Liver (tissue), 9 donors: ENCODE data around the gene KRT14. TPM values are rescaled to one million over a fixed set of nuclear protein-coding genes. Genes with fewer than 3 reads are reported as not detected.

ENCODE experiments used
- DNase-seq: peaks from one replicate; pipeline ENCODE4 v3.0.0-alpha.2; 2017; ENCODE audit warnings: low spot score
- H3K27ac ChIP-seq, 2 donors: one replicate each; pipeline ENCODE4 v1.7.0; 2013; ENCODE audit warnings: inconsistent platforms in 2 of 2, low read length in 2 of 2, control low read depth in 1 of 2, low read depth in 1 of 2, mild to moderate bottlenecking in 1 of 2
- H3K27me3 ChIP-seq, 4 donors: one replicate each; pipeline versions ENCODE4 v1.6.1 to v1.7.0; 2013; ENCODE audit warnings: low read length in 3 of 4, inconsistent platforms in 1 of 4, mild to moderate bottlenecking in 1 of 4, moderate library complexity in 1 of 4; ENCODE audit not compliant: control insufficient read depth in 4 of 4, insufficient read depth in 4 of 4
- H3K36me3 ChIP-seq, 4 donors: one replicate each; pipeline versions ENCODE4 v1.6.1 to v1.7.0; 2013; ENCODE audit warnings: low read length in 3 of 4, mild to moderate bottlenecking in 3 of 4, low read depth in 1 of 4, moderate library complexity in 1 of 4; ENCODE audit not compliant: control insufficient read depth in 4 of 4, insufficient read depth in 3 of 4
- H3K4me1 ChIP-seq, 4 donors: one replicate each; pipeline versions ENCODE4 v1.6.1 to v1.7.0; 2013; ENCODE audit warnings: low read length in 3 of 4, mild to moderate bottlenecking in 3 of 4, moderate library complexity in 1 of 4; ENCODE audit not compliant: control insufficient read depth in 4 of 4, insufficient read depth in 4 of 4
- H3K4me3 ChIP-seq, 3 donors: one replicate each; pipeline versions ENCODE4 v1.6.1 to v1.7.0; 2013; ENCODE audit warnings: low read length in 3 of 3, control low read depth in 1 of 3, low read depth in 1 of 3, mild to moderate bottlenecking in 1 of 3
- H3K9ac ChIP-seq, 2 donors: one replicate each; pipeline ENCODE4 v1.7.0; 2013; ENCODE audit warnings: low read length in 2 of 2, mild to moderate bottlenecking in 2 of 2, moderate library complexity in 2 of 2, control low read depth in 1 of 2, low read depth in 1 of 2
- H3K9me3 ChIP-seq, 4 donors: one replicate each; pipeline versions ENCODE4 v1.6.1 to v1.7.0; 2013; ENCODE audit warnings: low read length in 3 of 4; ENCODE audit not compliant: control insufficient read depth in 4 of 4
- EGR1 ChIP-seq, 2 donors: IDR thresholded peaks; 2 replicates each; pipeline ENCODE4 v1.6.1; 2016 to 2018; ENCODE audit warnings: antibody characterized with exemption in 2 of 2, low read depth in 2 of 2
- FOXA1 ChIP-seq: IDR thresholded peaks from 2 replicates; pipeline ENCODE4 v1.6.1; 2016; ENCODE audit warnings: antibody characterized with exemption
- FOXA2 ChIP-seq: IDR thresholded peaks from 2 replicates; pipeline ENCODE4 v1.6.1; 2016; ENCODE audit warnings: antibody characterized with exemption
- GABPA ChIP-seq, 2 donors: IDR thresholded peaks in 1 of 2; conservative IDR thresholded peaks in 1 of 2; 2 replicates each; pipeline ENCODE4 v1.6.1; 2016; ENCODE audit warnings: antibody characterized with exemption in 2 of 2, mild to moderate bottlenecking in 1 of 2, moderate library complexity in 1 of 2
- HNF4A ChIP-seq, 2 donors: conservative IDR thresholded peaks; 2 replicates each; pipeline ENCODE4 v1.6.1; 2016; ENCODE audit warnings: antibody characterized with exemption in 2 of 2, mild to moderate bottlenecking in 2 of 2
- HNF4G ChIP-seq: IDR thresholded peaks from 2 replicates; pipeline ENCODE4 v1.6.1; 2016; ENCODE audit warnings: antibody characterized with exemption
- JUND ChIP-seq, 2 donors: IDR thresholded peaks; 2 replicates each; pipeline ENCODE4 v1.6.1; 2016; ENCODE audit warnings: antibody characterized with exemption in 2 of 2
- NR2F2 ChIP-seq: IDR thresholded peaks from 2 replicates; pipeline ENCODE4 v1.6.1; 2016; ENCODE audit warnings: antibody characterized with exemption
- RAD21 ChIP-seq, 2 donors: IDR thresholded peaks; 2 replicates each; pipeline ENCODE4 v1.6.1; 2016; ENCODE audit warnings: antibody characterized with exemption in 2 of 2, mild to moderate bottlenecking in 2 of 2
- RXRA ChIP-seq, 2 donors: IDR thresholded peaks; 2 replicates each; pipeline ENCODE4 v1.6.1; 2017 to 2018; ENCODE audit warnings: antibody characterized with exemption in 2 of 2, mild to moderate bottlenecking in 1 of 2
- SP1 ChIP-seq: IDR thresholded peaks from 2 replicates; pipeline ENCODE4 v1.6.1; 2018; ENCODE audit warnings: antibody characterized with exemption, mild to moderate bottlenecking
- TAF1 ChIP-seq: conservative IDR thresholded peaks from 2 replicates; pipeline ENCODE4 v1.6.1; 2016; ENCODE audit warnings: antibody characterized with exemption, mild to moderate bottlenecking
- YY1 ChIP-seq: IDR thresholded peaks from 2 replicates; pipeline ENCODE4 v1.6.1; 2016; ENCODE audit warnings: antibody characterized with exemption, mild to moderate bottlenecking
- WGBS: extraction: QIAGEN DNeasy Blood & Tissue Kit; methylation state at CpG from one replicate; pipeline ENCODE4 v1.1.7; 2013; 5-methylcytosine and 5-hydroxymethylcytosine counted together
- polyA plus RNA-seq, 2 donors: library from polyadenylated mRNA; stranded (reverse) in 1 of 2; unstranded in 1 of 2; fragments of 200-250 nt in 1 of 2; fragments of >200 nt in 1 of 2; fragmentation: Nextera tagmentation in 1 of 2; extraction: Ambion mirVana in 1 of 2; gene quantifications; one replicate each; pipeline versions ENCODE4 v1.2.1 to v1.2.3, GENCODE V29; 2013 to 2015
- total RNA-seq, 2 donors: library from RNA; depleted of rRNA; stranded (reverse); fragments of >200 nt; gene quantifications; one replicate each; pipeline ENCODE4 v1.2.3, GENCODE V29; 2014
- TF ChIP-seq, protein P1 (sequence below): IDR thresholded peaks from 2 replicates; pipeline ENCODE4 v1.6.1; 2016; ENCODE audit warnings: antibody characterized with exemption
- TF ChIP-seq, protein P2 (sequence below): IDR thresholded peaks from 2 replicates; pipeline ENCODE4 v1.6.1; 2016; ENCODE audit warnings: antibody characterized with exemption
- TF ChIP-seq, protein P3 (sequence below): IDR thresholded peaks from 2 replicates; pipeline ENCODE4 v1.6.1; 2016; ENCODE audit warnings: antibody characterized with exemption
- TF ChIP-seq, protein P4 (sequence below): IDR thresholded peaks from 2 replicates; pipeline ENCODE4 v1.6.1; 2016; ENCODE audit warnings: antibody characterized with exemption, mild to moderate bottlenecking
- TF ChIP-seq, protein P5 (sequence below): fragments of 150-350 bp; IDR thresholded peaks from 2 replicates; pipeline ENCODE4 v1.5.1; 2017; ENCODE audit warnings: improper control_type of control experiment, low read depth, low read length; ENCODE audit not compliant: missing input control
- donor health status: healthy.
- donor health status: healthy.
- donor health status: healthy.
- donor health status: healthy.
- donor health status: healthy.

Gene KRT14
- total and polyA plus RNA-seq, 4 donors: not detected

DNA sequence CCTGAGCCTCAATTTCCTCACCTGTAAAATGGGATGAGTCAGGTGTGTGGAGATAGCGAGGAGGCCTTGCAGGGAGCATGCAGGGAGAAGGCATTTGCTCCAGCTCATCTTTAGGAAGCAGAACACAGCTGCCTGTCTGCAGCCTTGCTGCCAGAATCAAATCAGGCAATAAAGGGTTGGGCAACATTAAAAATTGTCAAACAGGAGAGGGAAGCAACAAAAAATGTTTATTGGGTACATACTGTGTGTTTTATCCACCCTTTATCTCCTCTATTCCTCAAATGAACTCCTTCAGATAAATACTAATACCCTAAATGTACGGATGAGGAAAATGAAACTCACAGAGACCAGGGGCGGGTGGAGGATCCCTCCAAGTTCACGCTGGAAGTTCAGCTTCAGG, 13.6 kb upstream of the KRT14 start:
- DNase-seq: no peak
- 79% methylated on average over 4 of the region's 4 CpGs for WGBS

DNA sequence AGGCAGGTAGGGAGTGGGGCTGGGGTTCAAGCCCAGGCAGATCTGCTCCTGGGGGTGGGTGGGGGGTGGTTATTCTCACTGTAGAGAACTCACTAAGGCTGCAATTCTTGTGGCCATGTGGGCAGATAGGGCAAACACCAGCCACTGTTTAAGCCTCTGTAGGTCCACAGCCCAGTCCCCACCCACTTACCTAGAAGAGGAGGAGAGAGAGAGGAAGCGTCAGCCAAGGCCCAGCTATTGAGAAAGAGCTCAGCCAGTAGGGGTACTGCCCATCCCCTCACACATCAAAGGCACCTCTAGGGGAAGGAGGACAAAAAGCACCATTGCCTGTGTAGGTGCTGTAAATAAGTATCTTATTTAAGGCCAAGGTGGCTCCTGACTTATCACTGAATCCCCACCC, 13.0 kb upstream of the KRT14 start:
- 56% methylated on average over 1 of the region's 1 CpG for WGBS
- DNase-seq: no peak
- Histone ChIP-seq H3K27me3 (peaks cover 0 to 3% (median 0%) of the 10 kb centered on the region in 4 donors), H3K4me1 (no peaks in the 10 kb centered on the region), H3K9me3 (no peaks in the 10 kb centered on the region), H3K27ac (no peak overlapping the region), H3K4me3 (no peak overlapping the region), H3K9ac (no peak overlapping the region), H3K36me3 (no peaks in the 10 kb centered on the region)
- TF ChIP-seq SP1: no peak
- TF ChIP-seq NR2F2: no peak
- no peak for TF ChIP-seq HNF4G
- TF ChIP-seq HNF4A (conservative IDR thresholded peaks at IDR 0.05): no peak
- TF ChIP-seq, protein P1, sequence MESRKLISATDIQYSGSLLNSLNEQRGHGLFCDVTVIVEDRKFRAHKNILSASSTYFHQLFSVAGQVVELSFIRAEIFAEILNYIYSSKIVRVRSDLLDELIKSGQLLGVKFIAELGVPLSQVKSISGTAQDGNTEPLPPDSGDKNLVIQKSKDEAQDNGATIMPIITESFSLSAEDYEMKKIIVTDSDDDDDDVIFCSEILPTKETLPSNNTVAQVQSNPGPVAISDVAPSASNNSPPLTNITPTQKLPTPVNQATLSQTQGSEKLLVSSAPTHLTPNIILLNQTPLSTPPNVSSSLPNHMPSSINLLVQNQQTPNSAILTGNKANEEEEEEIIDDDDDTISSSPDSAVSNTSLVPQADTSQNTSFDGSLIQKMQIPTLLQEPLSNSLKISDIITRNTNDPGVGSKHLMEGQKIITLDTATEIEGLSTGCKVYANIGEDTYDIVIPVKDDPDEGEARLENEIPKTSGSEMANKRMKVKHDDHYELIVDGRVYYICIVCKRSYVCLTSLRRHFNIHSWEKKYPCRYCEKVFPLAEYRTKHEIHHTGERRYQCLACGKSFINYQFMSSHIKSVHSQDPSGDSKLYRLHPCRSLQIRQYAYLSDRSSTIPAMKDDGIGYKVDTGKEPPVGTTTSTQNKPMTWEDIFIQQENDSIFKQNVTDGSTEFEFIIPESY: no peak
- TF ChIP-seq RXRA (IDR thresholded peaks at IDR 0.05): no peak
- TF ChIP-seq FOXA1: no peak
- no peak for TF ChIP-seq JUND (IDR thresholded peaks at IDR 0.05)
- no peak for TF ChIP-seq YY1
- no peak for TF ChIP-seq RAD21 (IDR thresholded peaks at IDR 0.05)
- no peak for TF ChIP-seq FOXA2
- TF ChIP-seq EGR1 (IDR thresholded peaks at IDR 0.05; ENCODE audit: low read depth in 2 of 2): no peak
- TF ChIP-seq, protein P2, sequence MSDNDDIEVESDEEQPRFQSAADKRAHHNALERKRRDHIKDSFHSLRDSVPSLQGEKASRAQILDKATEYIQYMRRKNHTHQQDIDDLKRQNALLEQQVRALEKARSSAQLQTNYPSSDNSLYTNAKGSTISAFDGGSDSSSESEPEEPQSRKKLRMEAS: no peak
- TF ChIP-seq, protein P3, sequence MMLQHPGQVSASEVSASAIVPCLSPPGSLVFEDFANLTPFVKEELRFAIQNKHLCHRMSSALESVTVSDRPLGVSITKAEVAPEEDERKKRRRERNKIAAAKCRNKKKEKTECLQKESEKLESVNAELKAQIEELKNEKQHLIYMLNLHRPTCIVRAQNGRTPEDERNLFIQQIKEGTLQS: no peak
- TF ChIP-seq, protein P4, sequence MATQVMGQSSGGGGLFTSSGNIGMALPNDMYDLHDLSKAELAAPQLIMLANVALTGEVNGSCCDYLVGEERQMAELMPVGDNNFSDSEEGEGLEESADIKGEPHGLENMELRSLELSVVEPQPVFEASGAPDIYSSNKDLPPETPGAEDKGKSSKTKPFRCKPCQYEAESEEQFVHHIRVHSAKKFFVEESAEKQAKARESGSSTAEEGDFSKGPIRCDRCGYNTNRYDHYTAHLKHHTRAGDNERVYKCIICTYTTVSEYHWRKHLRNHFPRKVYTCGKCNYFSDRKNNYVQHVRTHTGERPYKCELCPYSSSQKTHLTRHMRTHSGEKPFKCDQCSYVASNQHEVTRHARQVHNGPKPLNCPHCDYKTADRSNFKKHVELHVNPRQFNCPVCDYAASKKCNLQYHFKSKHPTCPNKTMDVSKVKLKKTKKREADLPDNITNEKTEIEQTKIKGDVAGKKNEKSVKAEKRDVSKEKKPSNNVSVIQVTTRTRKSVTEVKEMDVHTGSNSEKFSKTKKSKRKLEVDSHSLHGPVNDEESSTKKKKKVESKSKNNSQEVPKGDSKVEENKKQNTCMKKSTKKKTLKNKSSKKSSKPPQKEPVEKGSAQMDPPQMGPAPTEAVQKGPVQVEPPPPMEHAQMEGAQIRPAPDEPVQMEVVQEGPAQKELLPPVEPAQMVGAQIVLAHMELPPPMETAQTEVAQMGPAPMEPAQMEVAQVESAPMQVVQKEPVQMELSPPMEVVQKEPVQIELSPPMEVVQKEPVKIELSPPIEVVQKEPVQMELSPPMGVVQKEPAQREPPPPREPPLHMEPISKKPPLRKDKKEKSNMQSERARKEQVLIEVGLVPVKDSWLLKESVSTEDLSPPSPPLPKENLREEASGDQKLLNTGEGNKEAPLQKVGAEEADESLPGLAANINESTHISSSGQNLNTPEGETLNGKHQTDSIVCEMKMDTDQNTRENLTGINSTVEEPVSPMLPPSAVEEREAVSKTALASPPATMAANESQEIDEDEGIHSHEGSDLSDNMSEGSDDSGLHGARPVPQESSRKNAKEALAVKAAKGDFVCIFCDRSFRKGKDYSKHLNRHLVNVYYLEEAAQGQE: no peak
- no peak for TF ChIP-seq TAF1
- TF ChIP-seq GABPA (IDR thresholded peaks at IDR 0.05 in 1 of 2, conservative IDR thresholded peaks at IDR 0.05 in 1 of 2): no peak
- TF ChIP-seq, protein P5, sequence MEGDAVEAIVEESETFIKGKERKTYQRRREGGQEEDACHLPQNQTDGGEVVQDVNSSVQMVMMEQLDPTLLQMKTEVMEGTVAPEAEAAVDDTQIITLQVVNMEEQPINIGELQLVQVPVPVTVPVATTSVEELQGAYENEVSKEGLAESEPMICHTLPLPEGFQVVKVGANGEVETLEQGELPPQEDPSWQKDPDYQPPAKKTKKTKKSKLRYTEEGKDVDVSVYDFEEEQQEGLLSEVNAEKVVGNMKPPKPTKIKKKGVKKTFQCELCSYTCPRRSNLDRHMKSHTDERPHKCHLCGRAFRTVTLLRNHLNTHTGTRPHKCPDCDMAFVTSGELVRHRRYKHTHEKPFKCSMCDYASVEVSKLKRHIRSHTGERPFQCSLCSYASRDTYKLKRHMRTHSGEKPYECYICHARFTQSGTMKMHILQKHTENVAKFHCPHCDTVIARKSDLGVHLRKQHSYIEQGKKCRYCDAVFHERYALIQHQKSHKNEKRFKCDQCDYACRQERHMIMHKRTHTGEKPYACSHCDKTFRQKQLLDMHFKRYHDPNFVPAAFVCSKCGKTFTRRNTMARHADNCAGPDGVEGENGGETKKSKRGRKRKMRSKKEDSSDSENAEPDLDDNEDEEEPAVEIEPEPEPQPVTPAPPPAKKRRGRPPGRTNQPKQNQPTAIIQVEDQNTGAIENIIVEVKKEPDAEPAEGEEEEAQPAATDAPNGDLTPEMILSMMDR: no peak

More for the DNA sequence above, 13.6 kb upstream of the KRT14 start:
- Histone ChIP-seq H3K9me3 (no peaks in the 10 kb centered on the region), H3K27ac (no peak overlapping the region), H3K4me3 (no peak overlapping the region), H3K4me1 (no peaks in the 10 kb centered on the region), H3K27me3 (no peaks in the 10 kb centered on the region), H3K36me3 (no peaks in the 10 kb centered on the region), H3K9ac (no peak overlapping the region)
- TF ChIP-seq, protein P3: no peak
- TF ChIP-seq JUND (IDR thresholded peaks at IDR 0.05): no peak
- TF ChIP-seq, protein P2: no peak
